ENCODE measurements around the gene TAS2R60. TPM values are rescaled to one million over a fixed set of nuclear protein-coding genes. Genes with fewer than 3 reads are reported as not detected.
A peak's percentile ranks its signal among the peaks of the same experiment; 100 is the strongest.

TAS2R60 gene
- total RNA-seq, 1 experiment from 2014 or later, result not detected

DNA sequence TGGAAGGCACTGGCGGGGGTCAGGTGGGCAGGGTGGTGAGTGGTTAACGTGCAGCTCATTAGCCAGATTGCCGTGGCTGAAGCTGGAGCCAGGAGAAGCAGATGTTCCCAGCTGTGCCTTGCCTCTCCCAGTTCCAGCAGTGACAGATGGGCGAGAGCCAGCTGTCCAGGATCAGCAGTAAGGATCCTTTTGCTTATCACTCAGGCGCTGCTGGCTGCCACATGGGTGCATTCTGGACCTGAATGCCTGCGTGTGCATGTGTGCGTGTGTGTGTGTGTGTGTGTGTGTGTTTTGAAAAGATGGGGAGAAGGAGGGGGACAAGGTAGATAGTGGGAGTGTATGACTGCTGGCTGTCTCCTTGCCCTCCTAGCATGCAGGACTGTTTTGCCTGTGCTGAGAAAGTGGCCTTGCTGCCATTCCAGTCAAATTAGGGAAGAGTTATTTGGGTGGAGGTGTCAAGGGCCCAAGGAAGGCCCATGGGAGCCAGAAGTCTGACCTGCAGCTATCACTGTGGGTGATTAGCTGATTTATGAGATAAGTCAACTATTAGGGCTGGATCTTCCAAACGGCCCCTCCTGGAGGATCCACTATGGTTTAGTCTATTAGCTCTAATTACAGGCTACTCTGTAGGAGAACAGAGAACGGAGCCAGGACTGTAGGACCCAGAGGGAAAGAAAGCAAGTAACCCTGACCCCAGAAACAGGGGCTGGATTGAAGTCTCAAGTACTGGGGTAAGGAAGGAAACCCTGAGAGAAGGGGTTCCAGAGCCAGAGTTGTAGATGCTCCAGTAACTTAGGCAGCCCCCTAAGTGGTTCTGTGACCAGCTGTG lies 37.9 kb upstream of the TAS2R60 start:
- no TSS peak for BruUV-seq (replicated peaks)
- Histone ChIP-seq H3K4me1 (ENCODE audit: insufficient read depth, low read length, poor library complexity, severe bottlenecking) (peaks cover 34% of the 10 kb centered on the region), H3K27ac (ENCODE audit: low read depth, low read length, poor library complexity, severe bottlenecking) (no peak overlapping the region), H3K36me3 (ENCODE audit: insufficient read depth, low read length, poor library complexity, severe bottlenecking) (no peaks in the 10 kb centered on the region), H3K9me3 (ENCODE audit: low read depth, low read length, poor library complexity, severe bottlenecking) (no peaks in the 10 kb centered on the region), H3K27me3 (replicated peaks; ENCODE audit: insufficient read depth, low read depth, low read length, poor library complexity) (no peaks in the 10 kb centered on the region), H3K4me3 (ENCODE audit: low read depth, low read length, poor library complexity, severe bottlenecking) (no peak overlapping the region)
- peak; percentile 40 for DNase-seq (ENCODE audit: low spot score)
- TF ChIP-seq EZH2 (IDR thresholded peaks at IDR 0.05; ENCODE audit: borderline replicate concordance, low read depth, low read length, poor library complexity, severe bottlenecking), result no peak
- TF ChIP-seq, protein P1, sequence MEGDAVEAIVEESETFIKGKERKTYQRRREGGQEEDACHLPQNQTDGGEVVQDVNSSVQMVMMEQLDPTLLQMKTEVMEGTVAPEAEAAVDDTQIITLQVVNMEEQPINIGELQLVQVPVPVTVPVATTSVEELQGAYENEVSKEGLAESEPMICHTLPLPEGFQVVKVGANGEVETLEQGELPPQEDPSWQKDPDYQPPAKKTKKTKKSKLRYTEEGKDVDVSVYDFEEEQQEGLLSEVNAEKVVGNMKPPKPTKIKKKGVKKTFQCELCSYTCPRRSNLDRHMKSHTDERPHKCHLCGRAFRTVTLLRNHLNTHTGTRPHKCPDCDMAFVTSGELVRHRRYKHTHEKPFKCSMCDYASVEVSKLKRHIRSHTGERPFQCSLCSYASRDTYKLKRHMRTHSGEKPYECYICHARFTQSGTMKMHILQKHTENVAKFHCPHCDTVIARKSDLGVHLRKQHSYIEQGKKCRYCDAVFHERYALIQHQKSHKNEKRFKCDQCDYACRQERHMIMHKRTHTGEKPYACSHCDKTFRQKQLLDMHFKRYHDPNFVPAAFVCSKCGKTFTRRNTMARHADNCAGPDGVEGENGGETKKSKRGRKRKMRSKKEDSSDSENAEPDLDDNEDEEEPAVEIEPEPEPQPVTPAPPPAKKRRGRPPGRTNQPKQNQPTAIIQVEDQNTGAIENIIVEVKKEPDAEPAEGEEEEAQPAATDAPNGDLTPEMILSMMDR (conservative IDR thresholded peaks at IDR 0.05; ENCODE audit: low read depth, low read length), result no peak
- intact Hi-C loops (cut with micrococcal nuclease; ENCODE audit: unreplicated experiment), result no loop called here
- ChIA-PET POLR2A (ENCODE audit: low non-redundant PET) (interaction anchor here (0.7 kb wide), 1 partner anchor 60 kb away, joined by 5 read pairs; no protein-coding TSS in a partner anchor), CTCF (interaction anchor here (0.6 kb wide), 1 partner anchor 12 kb away, joined by 3 read pairs; no protein-coding TSS in a partner anchor)

DNA sequence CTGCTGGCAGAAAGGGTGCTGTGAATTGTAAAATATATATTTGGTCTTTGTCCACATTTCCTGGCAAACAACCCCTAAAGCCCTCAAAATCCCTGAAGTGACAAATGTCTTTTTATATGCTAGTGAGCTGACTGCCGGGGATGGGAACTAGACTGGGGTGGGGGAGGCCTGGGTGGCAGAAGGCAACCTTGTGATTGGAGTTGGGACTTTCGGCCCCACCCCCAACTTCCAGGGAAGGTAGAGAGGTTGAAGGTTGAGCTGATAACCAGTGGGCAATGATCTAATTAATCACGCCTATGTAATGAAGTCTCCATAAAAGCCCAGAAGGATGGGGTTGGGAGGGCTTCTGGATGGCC lies 37.3 kb upstream of the TAS2R60 start:
- TF ChIP-seq, protein P1 (conservative IDR thresholded peaks at IDR 0.05; ENCODE audit: low read depth, low read length), result no peak
- TF ChIP-seq EZH2 (IDR thresholded peaks at IDR 0.05; ENCODE audit: borderline replicate concordance, low read depth, low read length, poor library complexity, severe bottlenecking), result no peak
- BruUV-seq (replicated peaks), result no TSS peak
- intact Hi-C loops (cut with micrococcal nuclease; ENCODE audit: unreplicated experiment), result no loop called here
- H3K27ac ChIP-seq (ENCODE audit: low read depth, low read length, poor library complexity, severe bottlenecking), result no peak overlapping the region
- no peaks in the 10 kb centered on the region for H3K36me3 ChIP-seq (ENCODE audit: insufficient read depth, low read length, poor library complexity, severe bottlenecking)
- H3K4me3 ChIP-seq (ENCODE audit: low read depth, low read length, poor library complexity, severe bottlenecking), result no peak overlapping the region
- no peaks in the 10 kb centered on the region for H3K9me3 ChIP-seq (ENCODE audit: low read depth, low read length, poor library complexity, severe bottlenecking)
- H3K4me1 ChIP-seq (ENCODE audit: insufficient read depth, low read length, poor library complexity, severe bottlenecking), result peaks cover 38% of the 10 kb centered on the region
- ChIA-PET CTCF (interaction anchor here (0.6 kb wide), 1 partner anchor 791 kb away, joined by 4 read pairs; no protein-coding TSS in a partner anchor), POLR2A (ENCODE audit: low non-redundant PET) (no interaction called here)
- no peaks in the 10 kb centered on the region for H3K27me3 ChIP-seq (replicated peaks; ENCODE audit: insufficient read depth, low read depth, low read length, poor library complexity)
- peak; percentile 44 for DNase-seq (ENCODE audit: low spot score)

DNA sequence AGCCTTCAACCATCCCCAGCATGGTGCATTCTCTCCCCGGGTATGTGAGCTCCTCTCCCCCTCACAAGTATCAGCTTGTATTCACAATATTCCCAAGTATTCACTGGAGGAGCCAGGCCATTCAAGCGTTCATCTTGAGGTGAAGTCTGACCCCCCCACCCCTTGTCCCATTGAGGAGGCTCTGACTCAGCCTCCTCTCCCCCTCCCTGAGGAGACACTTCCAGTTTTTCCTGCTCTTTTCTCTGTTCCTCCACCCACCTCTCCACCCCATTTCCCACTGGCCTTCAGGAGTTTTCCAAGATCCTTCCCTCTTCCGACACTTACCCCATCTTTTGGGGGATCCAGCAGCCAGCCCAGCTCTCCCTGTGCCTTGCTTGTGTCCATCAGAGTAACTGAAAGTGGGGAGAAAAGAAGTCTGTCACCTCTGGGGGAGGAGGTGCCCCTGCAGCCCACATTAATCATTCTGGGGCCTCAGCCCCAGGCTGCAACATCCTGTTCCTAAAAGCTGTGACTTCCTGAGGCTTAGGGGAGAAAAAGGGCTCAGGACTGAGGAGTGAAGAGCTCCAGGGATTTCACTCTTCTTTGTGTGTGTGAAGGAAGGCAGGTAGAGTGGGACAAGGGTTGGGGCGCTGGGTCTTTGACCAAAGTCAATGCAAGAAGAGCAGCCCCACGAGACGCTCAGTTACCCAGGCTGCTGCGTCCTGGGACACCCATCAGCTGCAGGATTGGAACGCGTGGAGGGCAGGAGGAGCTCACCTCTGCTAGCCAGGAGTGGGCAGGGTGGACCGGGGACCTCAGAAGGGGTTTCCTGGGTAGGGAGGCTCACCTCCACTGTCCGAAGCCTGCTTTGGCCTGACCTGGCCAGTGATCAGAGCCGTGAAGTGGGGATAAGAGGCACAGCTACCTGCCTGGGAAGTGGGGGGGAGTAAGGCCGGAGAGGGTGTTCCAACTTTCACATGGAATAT lies 35.7 kb upstream of the TAS2R60 start:
- H3K9me3 ChIP-seq (ENCODE audit: low read depth, low read length, poor library complexity, severe bottlenecking), result no peaks in the 10 kb centered on the region
- CTCF ChIA-PET, result no interaction called here
- H3K36me3 ChIP-seq (ENCODE audit: insufficient read depth, low read length, poor library complexity, severe bottlenecking), result no peaks in the 10 kb centered on the region
- peaks cover 38% of the 10 kb centered on the region for H3K4me1 ChIP-seq (ENCODE audit: insufficient read depth, low read length, poor library complexity, severe bottlenecking)
- DNase-seq (ENCODE audit: low spot score), result no peak
- TF ChIP-seq EZH2 (IDR thresholded peaks at IDR 0.05; ENCODE audit: borderline replicate concordance, low read depth, low read length, poor library complexity, severe bottlenecking), result no peak
- TF ChIP-seq, protein P1 (conservative IDR thresholded peaks at IDR 0.05; ENCODE audit: low read depth, low read length), result no peak
- no peaks in the 10 kb centered on the region for H3K27me3 ChIP-seq (replicated peaks; ENCODE audit: insufficient read depth, low read depth, low read length, poor library complexity)
- POLR2A ChIA-PET (ENCODE audit: low non-redundant PET), result interaction anchor here (0.7 kb wide), 1 partner anchor 982 kb away, joined by 3 read pairs; no protein-coding TSS in a partner anchor
- no TSS peak for BruUV-seq (replicated peaks)
- intact Hi-C loops (cut with micrococcal nuclease; ENCODE audit: unreplicated experiment), result no loop called here
- H3K27ac ChIP-seq (ENCODE audit: low read depth, low read length, poor library complexity, severe bottlenecking), result no peak overlapping the region
- no peak overlapping the region for H3K4me3 ChIP-seq (ENCODE audit: low read depth, low read length, poor library complexity, severe bottlenecking)

All from A673 (cell line).